HL-60 (cell line): ENCODE measurements around the gene TMEM239.

Source experiments
- DNase-seq, 2 experiments: peaks; one replicate each; pipeline ENCODE4 v3.0.0-alpha.2; 2010 to 2020; ENCODE audit warnings: low read depth in 1 of 2, low spot score in 1 of 2
- H3K27ac ChIP-seq: fragments of 250-450 bp; sonication (Bioruptor Pico); replicated peaks from 2 replicates; pipeline ENCODE4 v1.5.1; 2020; ENCODE audit warnings: mild to moderate bottlenecking, moderate library complexity
- H3K27me3 ChIP-seq: fragments of 250-450 bp; sonication (Bioruptor Pico); 2 replicates; pipeline ENCODE4 v1.5.1; 2021; ENCODE audit warnings: mild to moderate bottlenecking, moderate library complexity; ENCODE audit not compliant: insufficient read depth, poor library complexity, severe bottlenecking
- H3K4me3 ChIP-seq: replicated peaks from 2 replicates; pipeline ENCODE4 v1.5.1; 2011; ENCODE audit warnings: mild to moderate bottlenecking, control low read depth, low read length; ENCODE audit not compliant: insufficient read depth
- CTCF ChIP-seq: IDR thresholded peaks from one replicate; pipeline ENCODE4 v1.5.1; 2011; ENCODE audit warnings: low read length, control low read depth, inconsistent platforms; ENCODE audit not compliant: insufficient read depth
- GABPA ChIP-seq: IDR thresholded peaks from 2 replicates; pipeline ENCODE4 v1.6.1; 2012; ENCODE audit warnings: low read depth
- POLR2AphosphoS5 ChIP-seq: IDR thresholded peaks from 2 replicates; pipeline ENCODE4 v1.6.1; 2012; ENCODE audit warnings: low read depth
- REST ChIP-seq: IDR thresholded peaks from 2 replicates; pipeline ENCODE4 v1.6.1; 2012; ENCODE audit warnings: low read depth; ENCODE audit not compliant: insufficient replicate concordance
- SPI1 ChIP-seq: IDR thresholded peaks from 2 replicates; pipeline ENCODE4 v1.6.1; 2012; ENCODE audit warnings: low read depth, mild to moderate bottlenecking, borderline replicate concordance

Gene TMEM239

GRCh38 chr20:2817891-2818595 lies 1.9 kb downstream of the TMEM239 start:
- no peak overlapping the region for H3K27ac ChIP-seq
- no peak for DNase-seq
- peaks cover 5% of the 10 kb centered on the region for H3K27me3 ChIP-seq
- no peak overlapping the region for H3K4me3 ChIP-seq
- no peak for TF ChIP-seq SPI1
- no peak for TF ChIP-seq REST
- TF ChIP-seq POLR2AphosphoS5 = no peak
- TF ChIP-seq GABPA = no peak
- no peak for TF ChIP-seq CTCF

- H3K27me3 ChIP-seq = peaks cover 5% of the 10 kb centered on the region
- TF ChIP-seq REST (no peak), GABPA (no peak), SPI1 (no peak), POLR2AphosphoS5 (no peak), CTCF (no peak)
- no peak overlapping the region for H3K27ac ChIP-seq
- H3K4me3 ChIP-seq = no peak overlapping the region
- DNase-seq = no peak
Observed at GRCh38 chr20:2820084-2820895, 4.1 kb downstream of the TMEM239 start.

- no peak for DNase-seq
- Histone ChIP-seq H3K4me3 (no peak overlapping the region), H3K27me3 (peaks cover 8% of the 10 kb centered on the region), H3K27ac (no peak overlapping the region)
- TF ChIP-seq CTCF (no peak), GABPA (no peak), REST (no peak)
Observed at GRCh38 chr20:2820896-2821869, 5.0 kb downstream of the TMEM239 start.
